Measurements from ENCODE around the gene BOK.
A peak's percentile ranks its signal among the peaks of the same experiment; 100 is the strongest.

The BOK gene

DNA sequence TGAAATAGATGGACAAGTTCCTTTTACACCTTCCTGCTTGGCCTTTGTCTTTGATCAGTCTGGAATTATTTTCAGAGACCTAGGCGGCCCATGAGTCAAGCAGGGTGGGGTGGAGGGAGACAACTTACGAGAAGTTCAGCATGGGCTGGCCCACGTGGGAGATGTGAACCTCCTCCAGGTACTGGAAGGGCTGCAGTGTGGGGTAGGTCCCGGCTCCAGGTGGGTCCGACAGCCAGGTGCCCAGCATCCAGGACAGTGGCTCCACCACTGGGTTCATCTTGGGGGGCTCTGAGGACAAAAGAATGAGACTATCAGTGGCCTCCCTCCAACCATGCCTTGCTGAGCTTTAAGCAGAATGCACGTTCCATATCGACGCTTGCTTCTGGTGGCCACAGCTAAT lies 47.6 kb downstream of the BOK start:
- no peak for DNase-seq

GRCh38 chr2:241607162-241607885 lies 48.8 kb downstream of the BOK start:
- no peak for DNase-seq

GRCh38 chr2:241608881-241609280 lies 50.3 kb downstream of the BOK start:
- no peak for DNase-seq

DNA sequence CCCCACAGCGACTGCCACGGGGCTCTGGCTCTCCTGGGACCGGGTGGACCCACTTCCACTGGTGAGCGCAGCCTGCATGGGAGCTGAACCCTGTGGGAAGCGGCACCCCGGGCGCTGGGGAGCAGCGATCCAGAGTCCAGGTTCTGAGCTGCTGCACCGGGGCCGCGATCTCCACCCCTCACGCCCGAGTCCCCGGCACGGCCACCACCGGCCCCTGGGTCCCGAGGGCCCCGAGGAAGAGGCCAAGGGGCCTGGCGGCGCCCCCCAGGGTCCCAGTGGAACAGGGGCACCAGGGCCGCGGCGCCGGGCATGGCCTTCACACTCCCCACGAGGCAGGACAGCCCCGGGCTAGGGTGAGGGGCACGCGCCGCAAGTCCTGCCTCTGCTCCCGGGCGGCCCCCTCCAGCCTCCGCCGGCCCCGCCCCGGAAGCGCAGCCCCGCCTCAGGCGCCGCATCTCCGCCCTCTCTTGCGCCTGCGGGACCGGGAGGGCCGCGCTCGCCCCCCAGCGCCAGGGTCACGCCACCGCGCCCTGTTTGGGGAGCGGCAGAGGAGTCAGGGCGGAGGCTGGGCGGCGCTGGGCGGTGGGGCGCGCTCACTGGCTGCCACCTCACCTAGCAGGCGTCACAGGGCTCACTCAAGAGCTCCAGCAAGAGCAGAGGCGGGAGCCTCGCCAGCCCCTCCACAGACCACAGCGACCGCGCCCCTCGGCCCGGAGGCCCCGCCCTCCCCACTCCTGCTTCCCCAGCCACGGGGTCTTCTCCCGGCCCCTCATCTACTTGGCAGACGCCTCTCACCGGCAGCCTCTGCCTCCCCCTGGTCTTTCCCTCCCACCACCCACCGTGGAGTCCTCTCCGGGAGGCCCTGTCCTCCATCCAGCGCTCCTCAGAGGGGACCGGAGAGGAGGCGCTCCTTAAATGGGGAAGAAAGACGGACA lies 51.6 kb downstream of the BOK start:
- peak; percentile 94 for DNase-seq

- DNase-seq = no peak
Observed at GRCh38 chr2:241611062-241611461, 52.5 kb downstream of the BOK start.

DNA sequence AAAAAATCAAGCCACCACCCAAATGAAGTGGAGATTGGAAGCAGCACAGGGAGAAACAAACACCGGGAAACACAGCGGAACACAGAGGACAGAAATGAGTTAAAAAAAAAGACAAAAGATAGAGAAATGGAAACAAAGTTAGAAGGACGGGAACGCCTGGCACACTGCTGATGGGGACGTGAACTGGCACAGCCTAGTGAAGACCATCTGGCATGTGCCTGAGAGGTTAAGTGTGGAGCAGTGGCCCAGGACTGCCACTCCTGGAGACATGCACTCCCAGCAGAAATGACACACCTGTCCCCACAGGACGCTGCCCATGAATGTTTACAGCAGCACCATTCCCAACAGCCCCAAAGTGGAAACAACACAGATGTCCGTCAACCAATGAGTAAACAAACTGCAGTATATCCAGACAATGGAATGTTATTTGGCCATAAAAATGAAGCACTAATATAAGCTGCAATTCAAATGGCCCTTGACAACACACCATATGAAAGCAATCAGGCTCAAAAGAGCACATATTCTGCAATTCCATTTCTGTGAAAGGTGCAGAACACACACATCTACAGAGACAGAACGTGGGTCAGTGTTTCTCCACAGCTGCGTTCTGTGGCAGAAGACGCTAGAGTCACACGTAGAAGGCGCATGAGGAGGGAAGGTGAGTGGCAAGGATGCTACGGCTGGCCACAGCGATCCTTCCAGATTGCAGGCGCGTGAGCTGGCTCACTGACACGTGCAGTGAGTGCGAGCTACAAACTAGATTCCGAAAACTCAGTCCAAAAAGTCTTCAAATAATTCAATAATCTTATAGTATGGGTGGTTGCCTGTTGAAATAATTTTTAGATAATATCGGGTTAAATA lies 53.8 kb downstream of the BOK start:
- no peak for DNase-seq

GRCh38 chr2:241613017-241613780 lies 54.7 kb downstream of the BOK start:
- no peak for DNase-seq

GRCh38 chr2:241615041-241615440 lies 56.5 kb downstream of the BOK start:
- no peak for DNase-seq

GRCh38 chr2:241615522-241616052 lies 57.0 kb downstream of the BOK start:
- DNase-seq = no peak

DNA sequence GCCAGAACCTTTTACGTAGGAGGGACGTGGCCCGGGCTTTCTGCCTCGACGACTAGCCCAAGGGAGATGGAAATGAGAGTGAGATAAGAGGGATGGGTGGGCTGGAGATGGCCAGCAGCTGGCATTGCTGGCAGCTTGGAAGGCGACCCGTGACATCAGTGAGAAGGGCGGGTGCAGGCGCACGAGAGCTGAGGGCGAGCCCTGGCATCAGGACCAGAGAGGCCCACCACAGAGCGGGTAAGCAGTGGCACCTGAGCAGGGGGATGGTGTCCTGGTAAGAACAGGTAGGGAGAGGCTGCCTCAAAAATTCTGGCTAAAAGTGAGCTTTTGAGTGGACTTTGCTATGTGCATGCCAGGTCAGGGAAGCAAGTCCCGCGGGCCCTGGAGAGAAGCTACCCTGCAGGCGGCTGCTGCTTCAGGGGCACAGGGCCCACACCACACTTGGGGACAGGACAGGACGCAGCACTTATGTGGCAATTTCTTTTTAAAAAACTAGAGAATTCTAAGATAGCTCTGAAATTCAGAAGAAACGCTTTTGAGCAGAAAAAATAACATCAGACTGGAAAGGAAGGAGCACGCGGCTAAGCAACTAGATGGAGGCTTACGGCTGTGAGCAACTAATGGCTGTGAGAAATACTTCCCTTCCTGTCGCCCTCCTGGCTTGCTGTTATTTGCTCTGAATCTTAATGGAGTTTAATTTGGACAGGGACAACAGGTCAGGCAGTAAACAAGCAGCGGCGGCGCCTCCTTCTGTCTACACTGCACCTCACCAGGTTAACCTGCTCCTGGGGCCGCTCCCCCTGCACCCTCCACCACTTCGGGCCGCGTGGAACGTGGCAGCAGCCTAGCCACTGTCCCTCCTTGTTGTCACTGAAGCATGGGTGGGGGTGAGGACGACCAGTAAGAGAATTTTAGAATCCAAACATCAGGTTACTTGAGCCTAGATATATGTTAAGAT lies 57.9 kb downstream of the BOK start:
- no peak for DNase-seq

DNA sequence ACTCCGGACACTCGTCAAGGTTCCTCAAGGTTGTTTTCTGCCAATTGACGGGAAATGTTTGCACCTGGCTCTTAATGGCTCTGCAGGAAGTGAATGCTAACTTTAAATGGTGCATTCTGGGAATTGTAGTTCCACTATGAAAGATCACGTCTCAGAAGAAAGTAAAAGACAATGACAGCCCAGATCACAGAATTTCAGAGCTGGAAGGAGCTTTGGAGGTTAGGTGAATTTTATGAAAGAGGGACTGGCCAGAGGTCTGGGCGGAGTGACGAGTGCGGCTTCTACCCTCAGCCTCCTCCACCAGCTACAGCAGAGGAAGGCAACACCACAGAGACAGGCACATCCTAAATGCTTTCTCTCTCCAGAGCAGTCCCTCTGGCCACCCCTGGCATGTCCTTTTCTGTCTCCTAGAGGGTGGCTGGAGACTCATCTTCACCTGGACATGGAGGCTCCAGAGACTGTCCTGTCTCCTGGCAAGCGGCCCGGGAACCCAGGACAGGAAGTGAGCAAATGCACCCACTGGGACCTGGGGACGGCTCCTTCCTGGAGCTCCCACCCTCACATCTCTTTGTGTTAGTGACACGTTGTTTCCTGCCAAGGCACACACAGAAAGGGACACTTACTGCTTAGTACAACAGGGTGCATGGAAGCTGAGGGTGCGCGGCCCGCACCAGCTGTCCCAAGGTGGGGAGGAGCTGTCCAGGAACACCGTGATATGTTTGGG lies 59.0 kb downstream of the BOK start:
- DNase-seq = no peak

- DNase-seq = no peak
Observed at GRCh38 chr2:241618296-241618805, 59.8 kb downstream of the BOK start.

DNA sequence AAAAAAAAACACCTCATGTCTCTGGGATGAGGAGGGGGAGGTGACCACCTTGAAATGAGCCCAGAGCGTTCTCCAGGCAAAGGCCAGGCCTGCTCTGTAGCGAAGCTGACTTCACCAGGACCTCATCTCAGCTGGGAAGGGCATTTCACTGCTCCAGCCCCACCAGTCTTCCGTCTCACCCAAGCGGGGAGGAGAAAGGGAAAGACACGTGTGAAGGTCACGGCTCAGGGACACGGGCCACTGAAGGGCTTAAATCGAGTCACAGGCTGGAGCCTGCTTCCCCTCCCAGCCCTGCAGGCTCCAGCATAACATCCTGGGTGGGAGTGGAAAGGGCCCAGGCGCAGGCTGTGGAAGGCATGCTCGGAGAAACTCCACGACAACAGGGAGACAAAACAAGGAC lies 60.3 kb downstream of the BOK start:
- DNase-seq = no peak

DNA sequence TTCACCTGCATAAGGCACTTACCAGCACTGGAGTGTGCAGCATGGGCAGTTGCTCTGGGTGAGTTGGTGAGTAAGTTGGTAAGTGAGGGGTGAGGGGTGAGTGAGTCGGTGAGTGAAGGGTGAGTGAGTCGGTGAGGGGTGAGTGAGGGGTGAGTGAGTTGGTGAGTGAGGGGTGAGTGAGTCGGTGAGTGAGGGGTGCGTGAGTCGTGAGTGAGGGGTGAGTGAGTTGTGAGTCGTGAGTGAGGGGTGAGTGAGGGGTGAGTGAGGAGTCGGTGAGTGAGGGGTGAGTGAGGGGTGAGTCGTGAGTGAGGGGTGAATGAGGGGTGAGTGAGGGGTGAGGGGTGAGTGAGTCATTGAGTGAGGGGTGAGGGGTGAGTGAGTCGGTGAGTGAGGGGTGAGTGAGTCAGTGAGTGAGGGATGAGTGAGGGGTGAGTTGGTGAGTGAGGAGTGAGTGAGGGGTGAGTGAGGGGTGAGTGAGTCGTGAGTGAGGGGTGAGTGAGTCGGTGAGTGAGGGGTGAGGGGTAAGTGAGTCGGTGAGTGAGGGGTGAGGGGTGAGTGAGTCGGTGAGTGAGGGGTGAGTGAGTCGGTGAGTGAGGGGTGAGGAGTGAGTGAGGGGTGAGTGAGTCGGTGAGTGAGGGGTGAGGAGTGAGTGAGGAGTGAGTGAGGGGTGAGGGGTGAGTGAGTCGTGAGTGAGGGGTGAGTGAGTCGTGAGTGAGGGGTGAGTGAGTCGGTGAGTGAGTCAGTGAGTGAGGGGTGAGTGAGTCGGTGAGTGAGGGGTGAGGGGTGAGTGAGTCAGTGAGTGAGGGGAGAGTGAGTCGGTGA lies 61.3 kb downstream of the BOK start:
- DNase-seq = no peak

DNA sequence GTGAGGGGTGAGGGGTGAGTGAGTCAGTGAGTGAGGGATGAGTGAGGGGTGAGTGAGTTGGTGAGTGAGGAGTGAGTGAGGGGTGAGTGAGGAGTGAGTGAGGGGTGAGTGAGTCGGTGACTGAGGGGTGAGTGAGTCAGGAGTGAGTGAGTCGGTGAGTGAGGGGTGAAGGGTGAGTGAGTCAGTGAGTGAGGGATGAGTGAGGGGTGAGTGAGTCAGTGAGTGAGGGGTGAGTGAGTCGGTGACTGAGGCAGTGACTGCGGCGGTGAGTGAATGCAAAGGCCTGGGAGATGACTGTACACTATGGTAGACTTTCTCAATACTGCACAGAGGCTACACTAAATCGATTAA lies 61.8 kb downstream of the BOK start:
- DNase-seq = no peak

All from OCI-M1 (cell line).